Esophagus muscularis mucosa (tissue), 4 donors: Measurements from ENCODE around the gene CDC5L. TPM values are rescaled to one million over a fixed set of nuclear protein-coding genes. Genes with fewer than 3 reads are reported as not detected.

Experiments used
- DNase-seq: peaks from one replicate; pipeline ENCODE4 v3.0.0-alpha.2; 2017; ENCODE audit errors: extremely low spot score
- H3K27ac ChIP-seq, 4 donors: fragments of 200-600 bp; sonication (generic); replicated peaks in 1 of 4; 1 replicate in 3 of 4; 2 replicates in 1 of 4; pipeline ENCODE4 v1.5.1; 2016 to 2019; ENCODE audit warnings: mild to moderate bottlenecking in 1 of 4
- H3K27me3 ChIP-seq, 4 donors: fragments of 200-600 bp; sonication (generic); one replicate each; pipeline versions ENCODE4 v1.5.1 to v1.6.0; 2016 to 2019
- H3K36me3 ChIP-seq, 4 donors: fragments of 200-600 bp; sonication (generic); one replicate each; pipeline ENCODE4 v1.5.1; 2016 to 2019
- H3K4me1 ChIP-seq, 4 donors: fragments of 200-600 bp; sonication (generic); one replicate each; pipeline ENCODE4 v1.5.1; 2016 to 2019
- H3K4me3 ChIP-seq, 4 donors: fragments of 200-600 bp; sonication (generic); 1 replicate in 2 of 4; 2 replicates in 2 of 4; pipeline ENCODE4 v1.5.1; 2016 to 2019; ENCODE audit warnings: mild to moderate bottlenecking in 4 of 4, moderate library complexity in 1 of 4
- H3K9me3 ChIP-seq, 4 donors: fragments of 200-600 bp; sonication (generic); 1 replicate in 3 of 4; 2 replicates in 1 of 4; pipeline ENCODE4 v1.5.1; 2016 to 2019
- CTCF ChIP-seq, 3 experiments: fragments of 200-600 bp in 2 of 3; fragments of 450-650 bp in 1 of 3; sonication (generic) in 2 of 3; IDR thresholded peaks; one replicate each; pipeline ENCODE4 v1.5.1; 2017 to 2019; ENCODE audit warnings: antibody characterized with exemption in 3 of 3, mild to moderate bottlenecking in 2 of 3, moderate library complexity in 1 of 3
- EP300 ChIP-seq: sonication (generic); formaldehyde crosslinking; IDR thresholded peaks from one replicate; pipeline ENCODE4 v1.6.1; 2017; ENCODE audit warnings: antibody characterized with exemption
- POLR2A ChIP-seq: fragments of 450-650 bp; IDR thresholded peaks from one replicate; pipeline ENCODE4 v1.6.1; 2017; ENCODE audit warnings: antibody characterized with exemption, moderate library complexity, mild to moderate bottlenecking, low read depth
- POLR2AphosphoS5 ChIP-seq, 2 donors: sonication (generic); formaldehyde crosslinking; IDR thresholded peaks; one replicate each; pipeline ENCODE4 v1.6.1; 2017; ENCODE audit warnings: antibody characterized with exemption in 2 of 2
- WGBS: methylation state at CpG from one replicate; pipeline ENCODE4 v1.1.5; 2018; 5-methylcytosine and 5-hydroxymethylcytosine counted together
- intact Hi-C: fragments of 100-400 bp; cut with DNase I; formaldehyde crosslinking; loops from one replicate; pipeline ENCODE4 v1.15.1; 2023
- total RNA-seq, 4 donors: library from RNA; depleted of rRNA; stranded (reverse); fragments of >200 nt; gene quantifications; one replicate each; pipeline versions ENCODE4 v1.1.0 to v1.2.1, GENCODE V29; 2016

The CDC5L gene
- total RNA-seq, 4 donors from 2014 or later = 18.4 to 25.4 (median 21.9) TPM

DNA sequence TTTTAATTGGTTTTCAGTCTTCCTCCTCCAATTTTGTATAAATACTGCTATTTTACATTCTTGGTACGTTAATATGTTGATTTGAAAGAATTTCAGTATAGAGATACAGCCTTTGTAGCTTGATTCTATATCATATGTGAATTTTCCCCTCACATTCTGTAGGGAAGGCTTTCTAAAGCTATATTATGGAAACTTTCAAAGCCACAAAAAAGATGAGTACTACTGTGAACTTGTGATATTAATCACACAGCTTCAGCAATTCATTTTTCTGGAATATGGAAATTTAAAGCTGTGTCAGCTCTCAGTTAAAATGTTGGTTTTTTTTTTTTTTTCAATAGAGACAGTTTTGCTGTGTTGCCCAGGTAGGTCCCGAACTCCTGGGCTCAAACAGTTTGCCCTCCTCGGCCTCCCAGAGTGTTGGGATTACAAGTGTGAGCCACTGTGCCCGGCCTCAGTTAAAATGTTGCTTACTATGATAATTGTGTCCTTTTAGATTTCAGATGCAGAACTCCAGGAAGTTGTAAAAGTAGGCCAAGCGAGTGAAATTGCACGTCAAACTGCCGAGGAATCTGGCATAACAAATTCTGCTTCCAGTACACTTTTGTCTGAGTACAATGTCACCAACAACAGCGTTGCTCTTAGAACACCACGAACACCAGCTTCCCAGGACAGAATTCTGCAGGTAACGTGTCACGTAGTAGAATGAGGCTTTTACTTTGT is 20.6 kb downstream of the CDC5L start:
- Histone ChIP-seq H3K27me3 (no peaks in the 10 kb centered on the region), H3K9me3 (no peaks in the 10 kb centered on the region), H3K27ac (no peak overlapping the region), H3K4me1 (no peaks in the 10 kb centered on the region), H3K4me3 (no peak overlapping the region), H3K36me3 (peaks cover 53 to 89% (median 75%) of the 10 kb centered on the region in 4 donors)
- no peak for DNase-seq
- no peak for TF ChIP-seq POLR2AphosphoS5 (IDR thresholded peaks at IDR 0.05)
- TF ChIP-seq POLR2A = no peak
- TF ChIP-seq EP300 = no peak
- no peak for TF ChIP-seq CTCF (IDR thresholded peaks at IDR 0.05)
- WGBS = 95% methylated on average over 11 of the region's 11 CpGs
- intact Hi-C loops = no loop called here

- Histone ChIP-seq H3K36me3 (peaks cover 50 to 92% (median 79%) of the 10 kb centered on the region in 4 donors), H3K4me1 (no peaks in the 10 kb centered on the region), H3K4me3 (no peak overlapping the region), H3K9me3 (no peaks in the 10 kb centered on the region), H3K27ac (no peak overlapping the region), H3K27me3 (no peaks in the 10 kb centered on the region)
- no peak for DNase-seq
- 82% methylated on average over 7 of the region's 7 CpGs for whole genome bisulfite sequencing
- intact Hi-C loops = no loop called here
- TF ChIP-seq EP300 (no peak), CTCF (IDR thresholded peaks at IDR 0.05) (no peak), POLR2AphosphoS5 (IDR thresholded peaks at IDR 0.05) (no peak), POLR2A (no peak)
Observed at GRCh38 chr6:44409207-44409794, 21.8 kb downstream of the CDC5L start.

DNA sequence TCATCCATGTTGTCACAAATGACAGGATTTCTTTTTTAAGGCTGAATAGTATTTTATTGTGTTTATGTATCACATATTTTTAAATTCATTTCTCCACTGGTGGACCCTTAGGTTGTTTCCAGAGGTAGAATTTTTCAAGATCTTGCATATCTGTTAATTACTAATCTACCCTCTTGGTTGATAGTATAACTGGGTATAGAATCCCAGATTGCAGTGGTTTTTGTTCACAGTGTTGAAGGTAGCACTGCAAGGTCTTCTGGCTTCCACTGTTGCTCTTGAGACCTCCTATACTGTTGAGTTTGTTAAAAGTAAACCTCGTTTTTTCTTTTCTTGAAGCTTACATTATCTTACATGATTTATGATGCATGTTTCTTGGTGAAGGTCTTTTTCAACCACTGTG is 22.9 kb downstream of the CDC5L start:
- H3K36me3 ChIP-seq = peaks cover 43 to 86% (median 74%) of the 10 kb centered on the region in 4 donors

DNA sequence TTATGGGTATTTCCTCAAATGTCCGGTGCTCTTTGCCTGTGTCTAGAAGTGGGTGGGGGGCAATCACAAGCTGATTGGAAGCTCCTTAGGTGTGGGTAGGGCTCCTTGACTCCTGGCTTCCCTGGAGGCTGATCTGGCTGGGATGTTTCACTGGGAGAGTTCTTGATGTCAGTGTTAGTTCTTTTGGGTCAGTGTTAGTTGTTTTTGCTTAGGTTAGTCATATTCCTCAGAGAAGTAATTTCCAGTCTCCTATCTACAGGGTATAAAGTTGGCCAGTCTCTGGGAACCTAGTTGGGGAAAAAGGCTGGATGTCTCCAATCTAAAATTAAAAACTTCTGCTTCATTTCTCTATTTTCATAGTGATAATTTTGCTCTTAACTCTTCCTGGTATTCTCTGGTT is 23.6 kb downstream of the CDC5L start:
- TF ChIP-seq EP300 (no peak), POLR2AphosphoS5 (IDR thresholded peaks at IDR 0.05) (no peak), POLR2A (no peak), CTCF (IDR thresholded peaks at IDR 0.05) (no peak)
- intact Hi-C loops = no loop called here
- Histone ChIP-seq H3K36me3 (peaks cover 38 to 86% (median 70%) of the 10 kb centered on the region in 4 donors), H3K4me1 (peaks cover 6 to 10% (median 8%) of the 10 kb centered on the region in 4 donors), H3K4me3 (no peak overlapping the region), H3K27ac (no peak overlapping the region), H3K9me3 (no peaks in the 10 kb centered on the region), H3K27me3 (no peaks in the 10 kb centered on the region)
- 68% methylated on average over 1 of the region's 1 CpG for WGBS
- DNase-seq = no peak

More for the DNA sequence above, 22.9 kb downstream of the CDC5L start:
- Histone ChIP-seq H3K4me1 (peaks cover 0 to 4% (median 2%) of the 10 kb centered on the region in 4 donors), H3K27me3 (no peaks in the 10 kb centered on the region), H3K4me3 (no peak overlapping the region), H3K9me3 (no peaks in the 10 kb centered on the region), H3K27ac (no peak overlapping the region)
- TF ChIP-seq POLR2A (no peak), CTCF (IDR thresholded peaks at IDR 0.05) (no peak), POLR2AphosphoS5 (IDR thresholded peaks at IDR 0.05) (no peak), EP300 (no peak)
- intact Hi-C loops = no loop called here
- WGBS = 76% methylated on average over 1 of the region's 1 CpG
- no peak for DNase-seq
